Right atrium auricular region (tissue), 2 donors: ENCODE results near the gene SLC9B1. TPM values are rescaled to one million over a fixed set of nuclear protein-coding genes. Genes with fewer than 3 reads are reported as not detected.

ENCODE experiments used
- DNase-seq: peaks from one replicate; pipeline ENCODE4 v3.0.0-alpha.2; 2019; ENCODE audit warnings: low spot score
- H3K27ac ChIP-seq, 2 donors: fragments of 200-600 bp; sonication (generic); 1 replicate in 1 of 2; 2 replicates in 1 of 2; pipeline ENCODE4 v1.5.1; 2016 to 2019
- H3K27me3 ChIP-seq, 2 donors: fragments of 200-600 bp; sonication (generic); one replicate each; pipeline versions ENCODE4 v1.5.1 to v1.6.0; 2017 to 2019
- H3K36me3 ChIP-seq: fragments of 200-600 bp; sonication (generic); one replicate; pipeline ENCODE4 v1.5.1; 2016
- H3K4me1 ChIP-seq, 2 donors: fragments of 200-600 bp; sonication (generic); one replicate each; pipeline versions ENCODE4 v1.5.1 to v1.6.0; 2017 to 2019
- H3K4me3 ChIP-seq, 2 donors: fragments of 200-600 bp; sonication (generic); 1 replicate in 1 of 2; 2 replicates in 1 of 2; pipeline ENCODE4 v1.5.1; 2017 to 2019; ENCODE audit warnings: mild to moderate bottlenecking in 1 of 2, moderate library complexity in 1 of 2
- H3K9me3 ChIP-seq, 2 donors: fragments of 200-600 bp; sonication (generic); one replicate each; pipeline ENCODE4 v1.5.1; 2019
- CTCF ChIP-seq, 2 donors: fragments of 200-600 bp; sonication (generic); IDR thresholded peaks; one replicate each; pipeline ENCODE4 v1.5.1; 2019; ENCODE audit warnings: antibody characterized with exemption in 2 of 2
- total RNA-seq, 2 donors: library from RNA; depleted of rRNA; stranded (reverse); fragments of >200 nt; gene quantifications; one replicate each; pipeline ENCODE4 v1.1.0, GENCODE V29; 2016

The SLC9B1 gene
- total RNA-seq, 2 donors from 2014 or later, result 3.3 TPM; not detected in 1

GRCh38 chr4:102862747-102863146 lies 156.8 kb downstream of the SLC9B1 start:
- peaks cover 0 to 5% of the 10 kb centered on the region in 2 donors for H3K4me1 ChIP-seq
- no peak overlapping the region for H3K4me3 ChIP-seq
- H3K27me3 ChIP-seq, result no peaks in the 10 kb centered on the region
- H3K9me3 ChIP-seq, result peaks cover 0 to 15% of the 10 kb centered on the region in 2 donors
- no peak for TF ChIP-seq CTCF (IDR thresholded peaks at IDR 0.05)
- H3K36me3 ChIP-seq, result no peaks in the 10 kb centered on the region
- H3K27ac ChIP-seq, result no peak overlapping the region
- no peak for DNase-seq

GRCh38 chr4:102862016-102862415 lies 157.5 kb downstream of the SLC9B1 start:
- no peak for DNase-seq
- H3K4me1 ChIP-seq, result no peaks in the 10 kb centered on the region
- H3K27ac ChIP-seq, result no peak overlapping the region
- no peak overlapping the region for H3K4me3 ChIP-seq
- peaks cover 0 to 15% of the 10 kb centered on the region in 2 donors for H3K9me3 ChIP-seq
- TF ChIP-seq CTCF (IDR thresholded peaks at IDR 0.05), result no peak
- H3K27me3 ChIP-seq, result no peaks in the 10 kb centered on the region
- no peaks in the 10 kb centered on the region for H3K36me3 ChIP-seq

GRCh38 chr4:102860611-102861324 lies 158.7 kb downstream of the SLC9B1 start:
- Histone ChIP-seq H3K27me3 (no peaks in the 10 kb centered on the region), H3K27ac (no peak overlapping the region), H3K4me1 (no peaks in the 10 kb centered on the region), H3K36me3 (no peaks in the 10 kb centered on the region), H3K9me3 (peaks cover 0 to 15% of the 10 kb centered on the region in 2 donors), H3K4me3 (no peak overlapping the region)
- no peak for DNase-seq
- TF ChIP-seq CTCF (IDR thresholded peaks at IDR 0.05), result no peak

- no peak for TF ChIP-seq CTCF (IDR thresholded peaks at IDR 0.05)
- H3K4me1 ChIP-seq, result no peaks in the 10 kb centered on the region
- peaks cover 0 to 15% of the 10 kb centered on the region in 2 donors for H3K9me3 ChIP-seq
- H3K27me3 ChIP-seq, result no peaks in the 10 kb centered on the region
- DNase-seq, result no peak
- no peak overlapping the region for H3K4me3 ChIP-seq
- H3K36me3 ChIP-seq, result no peaks in the 10 kb centered on the region
- H3K27ac ChIP-seq, result no peak overlapping the region
Observed at GRCh38 chr4:102858828-102859464, 160.6 kb downstream of the SLC9B1 start.

Other genes with a start within 250 kb of the SLC9B1 start
- gene UBE2D3, start 192.2 kb downstream of the SLC9B1 start, total RNA-seq, result 100 to 1,000 TPM; 288 to 322 TPM
- gene CISD2, start 150.7 kb downstream of the SLC9B1 start, total RNA-seq, result 10 to 100 TPM; 10.5 to 11.5 TPM
- gene SLC9B2, start 57.1 kb upstream of the SLC9B1 start, total RNA-seq, result 1 to 10 TPM; 5.7 to 9.4 TPM
- gene BDH2, start 80.1 kb upstream of the SLC9B1 start, total RNA-seq, result 10 to 100 TPM; 32.8 to 36.4 TPM
- 1 to 10 TPM in 1 of 2 donors, under 1 TPM in 1; 0.16 to 3.0 TPM for gene CENPE, start 178.6 kb upstream of the SLC9B1 start, total RNA-seq